Measurements from ENCODE around the gene ANK3. TPM values are rescaled to one million over a fixed set of nuclear protein-coding genes. Genes with fewer than 3 reads are reported as not detected.

The ANK3 gene
- total and polyA plus RNA-seq, 8 donors, result 3.6 to 115 (median 31.1) TPM

GRCh38 chr10:60003651-60004523, 385.8 kb downstream of the ANK3 start:
- intact Hi-C loops (cut with DNase I; ENCODE audit: low total_unique reads), result no loop called here
- Histone ChIP-seq H3K36me3 (no peaks in the 10 kb centered on the region), H3K4me3 (no peak overlapping the region), H3K9me3 (no peaks in the 10 kb centered on the region), H3K27me3 (no peaks in the 10 kb centered on the region), H3K27ac (no peak overlapping the region), H3K4me1 (peaks cover 0 to under 1% (median 0%) of the 10 kb centered on the region in 4 donors)
- 85 to 95% (median 90%) methylated on average over 5 of the region's 5 CpGs for WGBS, 5 donors
- TF ChIP-seq, protein P1, sequence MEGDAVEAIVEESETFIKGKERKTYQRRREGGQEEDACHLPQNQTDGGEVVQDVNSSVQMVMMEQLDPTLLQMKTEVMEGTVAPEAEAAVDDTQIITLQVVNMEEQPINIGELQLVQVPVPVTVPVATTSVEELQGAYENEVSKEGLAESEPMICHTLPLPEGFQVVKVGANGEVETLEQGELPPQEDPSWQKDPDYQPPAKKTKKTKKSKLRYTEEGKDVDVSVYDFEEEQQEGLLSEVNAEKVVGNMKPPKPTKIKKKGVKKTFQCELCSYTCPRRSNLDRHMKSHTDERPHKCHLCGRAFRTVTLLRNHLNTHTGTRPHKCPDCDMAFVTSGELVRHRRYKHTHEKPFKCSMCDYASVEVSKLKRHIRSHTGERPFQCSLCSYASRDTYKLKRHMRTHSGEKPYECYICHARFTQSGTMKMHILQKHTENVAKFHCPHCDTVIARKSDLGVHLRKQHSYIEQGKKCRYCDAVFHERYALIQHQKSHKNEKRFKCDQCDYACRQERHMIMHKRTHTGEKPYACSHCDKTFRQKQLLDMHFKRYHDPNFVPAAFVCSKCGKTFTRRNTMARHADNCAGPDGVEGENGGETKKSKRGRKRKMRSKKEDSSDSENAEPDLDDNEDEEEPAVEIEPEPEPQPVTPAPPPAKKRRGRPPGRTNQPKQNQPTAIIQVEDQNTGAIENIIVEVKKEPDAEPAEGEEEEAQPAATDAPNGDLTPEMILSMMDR (IDR thresholded peaks at IDR 0.05), result no peak
- TF ChIP-seq POLR2A (IDR thresholded peaks at IDR 0.05), result no peak
- TF ChIP-seq POLR2AphosphoS5 (IDR thresholded peaks at IDR 0.05), result no peak
- TF ChIP-seq EP300 (IDR thresholded peaks at IDR 0.05), result no peak
- DNase-seq, result peak in 1 of 2 donors; percentile 15

GRCh38 chr10:60000747-60001146, 388.9 kb downstream of the ANK3 start:
- Histone ChIP-seq H3K36me3 (no peaks in the 10 kb centered on the region), H3K4me1 (no peaks in the 10 kb centered on the region), H3K4me3 (no peak overlapping the region), H3K9me3 (no peaks in the 10 kb centered on the region), H3K27ac (no peak overlapping the region), H3K27me3 (no peaks in the 10 kb centered on the region)
- no peak for DNase-seq
- 95 to 99% (median 96%) methylated on average over 3 of the region's 3 CpGs for WGBS, 5 donors
- intact Hi-C loops (cut with DNase I; ENCODE audit: low total_unique reads), result no loop called here
- no peak for TF ChIP-seq EP300 (IDR thresholded peaks at IDR 0.05)
- no peak for TF ChIP-seq POLR2A (IDR thresholded peaks at IDR 0.05)
- TF ChIP-seq, protein P1 (IDR thresholded peaks at IDR 0.05), result no peak
- no peak for TF ChIP-seq POLR2AphosphoS5 (IDR thresholded peaks at IDR 0.05)

GRCh38 chr10:59997827-59998525, 391.7 kb downstream of the ANK3 start:
- WGBS, 5 donors, result 50 to 60% (median 56%) methylated on average over 3 of the region's 3 CpGs
- peak; percentile 29 to 54 for DNase-seq

DNA sequence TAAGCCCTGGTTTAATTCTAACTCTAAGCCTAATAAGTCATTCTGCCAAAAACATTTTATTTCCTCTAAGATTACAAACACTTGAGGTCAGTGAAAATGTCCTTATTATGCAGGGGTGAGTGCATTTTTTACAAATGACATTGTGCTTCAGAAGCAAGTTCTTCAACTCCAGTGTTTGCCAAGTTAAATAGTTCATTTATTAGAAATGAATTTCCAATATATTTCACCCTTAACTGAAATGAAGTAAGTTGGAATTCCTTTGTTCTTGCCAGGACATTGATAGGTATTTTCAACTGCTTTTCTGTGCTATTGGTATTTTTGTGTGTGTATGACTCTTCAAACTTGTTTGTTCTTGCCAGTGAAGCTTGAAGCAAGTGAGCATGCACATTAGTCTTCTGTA, 393.8 kb downstream of the ANK3 start:
- Histone ChIP-seq H3K9me3 (no peaks in the 10 kb centered on the region), H3K4me3 (no peak overlapping the region), H3K36me3 (no peaks in the 10 kb centered on the region), H3K27me3 (no peaks in the 10 kb centered on the region), H3K4me1 (peaks cover 0 to 15% (median 3%) of the 10 kb centered on the region in 4 donors), H3K27ac (no peak overlapping the region)
- intact Hi-C loops (cut with DNase I; ENCODE audit: low total_unique reads), result no loop called here
- DNase-seq, result peak in 1 of 2 donors; percentile 42
- TF ChIP-seq, protein P1 (IDR thresholded peaks at IDR 0.05), result no peak
- TF ChIP-seq POLR2AphosphoS5 (IDR thresholded peaks at IDR 0.05), result no peak
- no peak for TF ChIP-seq EP300 (IDR thresholded peaks at IDR 0.05)
- no peak for TF ChIP-seq POLR2A (IDR thresholded peaks at IDR 0.05)

More at GRCh38 chr10:59997827-59998525, 391.7 kb downstream of the ANK3 start:
- intact Hi-C loops (cut with DNase I; ENCODE audit: low total_unique reads), result no loop called here
- Histone ChIP-seq H3K27ac (no peak overlapping the region), H3K4me1 (no peaks in the 10 kb centered on the region), H3K27me3 (no peaks in the 10 kb centered on the region), H3K9me3 (no peaks in the 10 kb centered on the region), H3K4me3 (no peak overlapping the region), H3K36me3 (no peaks in the 10 kb centered on the region)
- TF ChIP-seq POLR2A (IDR thresholded peaks at IDR 0.05) (no peak), EP300 (IDR thresholded peaks at IDR 0.05) (no peak), POLR2AphosphoS5 (IDR thresholded peaks at IDR 0.05) (no peak)
- TF ChIP-seq, protein P1 (IDR thresholded peaks at IDR 0.05), result no peak
